GM12801 (cell line): ENCODE data around the gene CTU2.

Experiments
- CTCF ChIP-seq: IDR thresholded peaks from one replicate; pipeline ENCODE4 v1.5.1; 2011; ENCODE audit warnings: control low read depth; ENCODE audit not compliant: insufficient read length; ENCODE audit errors: extremely low read depth

The CTU2 gene

DNA sequence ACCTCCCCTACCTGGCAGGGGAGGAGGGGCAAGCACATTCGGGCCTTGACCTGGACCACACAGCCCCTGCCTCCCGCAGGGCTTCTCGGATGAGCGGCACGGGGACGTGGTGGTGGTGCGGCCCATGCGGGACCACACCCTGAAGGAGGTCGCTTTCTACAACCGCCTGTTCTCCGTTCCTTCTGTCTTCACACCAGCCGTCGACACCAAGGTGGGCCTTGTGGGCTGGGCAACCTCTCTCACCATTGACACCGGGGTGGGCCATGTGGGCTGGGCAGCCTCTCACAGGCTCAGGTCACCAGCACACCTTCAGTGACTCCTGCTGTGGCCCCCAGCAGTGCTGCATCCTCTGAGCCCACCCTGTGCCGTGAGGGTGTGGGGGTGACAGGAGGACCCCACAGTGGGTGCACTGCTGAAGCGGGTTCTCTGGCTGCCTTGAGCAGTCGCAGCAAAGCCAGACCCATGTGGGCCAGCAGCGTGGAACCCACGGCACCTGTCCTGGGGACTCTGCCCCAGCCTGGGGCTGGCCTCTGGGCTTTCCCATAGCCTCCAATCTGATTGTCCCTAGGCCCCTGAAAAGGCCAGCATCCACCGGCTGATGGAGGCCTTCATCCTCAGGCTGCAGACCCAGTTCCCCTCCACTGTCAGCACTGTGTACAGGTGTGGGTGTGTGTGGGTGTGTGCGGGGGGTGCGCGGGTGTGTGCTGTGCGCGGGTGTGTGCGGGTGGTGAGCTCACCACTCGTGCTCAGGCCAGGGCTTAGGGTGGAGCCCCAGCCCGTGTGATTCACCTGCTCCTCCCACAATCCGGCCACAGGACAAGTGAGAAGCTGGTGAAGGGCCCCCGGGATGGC, 7.5 kb downstream of the CTU2 start:
- TF ChIP-seq CTCF = no peak

DNA sequence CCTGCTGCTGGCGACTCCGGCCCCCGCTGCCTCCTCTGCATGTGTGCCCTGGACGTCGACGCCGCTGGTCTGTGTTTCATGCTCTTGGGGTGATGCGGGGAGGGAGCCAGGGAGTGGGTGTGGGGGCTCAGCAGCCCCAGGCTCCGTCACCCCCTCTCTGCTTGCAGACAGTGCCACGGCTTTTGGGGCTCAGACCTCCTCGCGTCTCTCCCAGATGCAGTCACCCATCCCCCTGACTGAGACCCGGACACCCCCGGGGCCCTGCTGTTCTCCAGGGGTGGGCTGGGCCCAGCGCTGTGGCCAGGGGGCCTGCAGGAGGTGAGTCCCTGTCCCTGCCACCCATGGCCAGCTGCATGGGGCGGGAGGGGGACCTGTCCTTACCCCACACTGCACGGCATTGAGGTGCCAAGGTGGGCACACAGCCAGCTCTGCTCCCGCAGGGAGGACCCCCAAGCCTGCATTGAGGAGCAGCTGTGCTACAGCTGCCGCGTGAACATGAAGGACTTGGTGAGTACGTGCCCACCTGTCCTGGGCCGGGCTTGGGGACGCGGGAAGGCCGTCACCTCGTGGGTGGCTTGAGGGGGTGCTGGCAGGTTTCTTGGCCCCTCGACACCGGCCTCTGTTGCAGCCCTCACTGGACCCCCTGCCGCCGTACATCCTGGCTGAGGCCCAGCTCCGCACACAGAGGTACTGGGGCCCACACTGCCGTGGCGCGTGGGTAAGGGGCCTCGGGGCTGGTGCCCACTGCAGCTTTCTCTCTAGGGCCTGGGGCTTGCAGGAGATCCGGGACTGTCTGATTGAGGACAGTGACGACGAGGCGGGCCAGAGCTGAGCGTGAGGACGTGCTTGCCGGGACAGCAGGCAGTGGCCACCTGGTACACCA, 8.4 kb downstream of the CTU2 start:
- no peak for TF ChIP-seq CTCF

DNA sequence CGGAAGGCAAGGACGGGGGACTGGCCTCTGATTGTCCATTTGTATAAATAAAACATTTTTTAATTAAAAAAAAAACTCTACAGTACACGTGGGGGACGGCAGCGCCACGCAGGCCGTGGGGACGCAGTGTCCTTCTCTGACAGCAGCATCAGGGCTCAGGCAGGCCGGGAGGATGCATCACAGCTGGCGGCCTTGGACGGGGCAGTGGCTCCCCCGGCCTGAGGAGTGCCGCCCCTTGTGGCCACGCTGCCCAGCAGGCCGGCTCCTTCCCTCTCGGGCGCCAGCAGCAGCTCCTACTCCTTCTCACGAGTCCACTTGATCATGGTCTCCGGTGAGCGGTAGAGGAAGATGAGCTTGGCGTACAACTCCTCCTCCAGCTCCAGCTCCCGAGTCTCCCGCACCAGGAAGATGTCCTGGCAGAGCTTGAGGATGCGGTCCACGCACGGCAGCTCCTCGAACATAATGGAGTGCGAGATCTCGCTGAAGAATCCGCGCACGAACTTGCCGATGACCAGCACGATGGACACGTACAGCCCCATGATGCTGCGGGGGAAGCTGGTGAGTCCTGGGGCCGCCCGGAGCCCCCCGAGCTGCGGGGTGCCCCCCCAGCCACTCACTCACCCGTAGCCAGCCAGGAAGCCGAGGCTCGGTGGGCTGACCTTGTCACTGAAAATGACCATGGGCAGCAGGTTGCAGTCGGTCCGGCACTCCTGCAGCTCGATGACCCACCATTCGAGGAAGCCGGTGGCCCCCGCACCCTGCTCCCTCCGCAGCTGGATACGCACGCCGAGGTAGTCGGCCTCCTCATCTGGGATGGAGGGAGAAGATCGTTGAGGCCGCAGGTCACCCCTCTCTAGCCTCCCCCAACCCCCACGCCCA, 9.2 kb downstream of the CTU2 start:
- no peak for TF ChIP-seq CTCF

DNA sequence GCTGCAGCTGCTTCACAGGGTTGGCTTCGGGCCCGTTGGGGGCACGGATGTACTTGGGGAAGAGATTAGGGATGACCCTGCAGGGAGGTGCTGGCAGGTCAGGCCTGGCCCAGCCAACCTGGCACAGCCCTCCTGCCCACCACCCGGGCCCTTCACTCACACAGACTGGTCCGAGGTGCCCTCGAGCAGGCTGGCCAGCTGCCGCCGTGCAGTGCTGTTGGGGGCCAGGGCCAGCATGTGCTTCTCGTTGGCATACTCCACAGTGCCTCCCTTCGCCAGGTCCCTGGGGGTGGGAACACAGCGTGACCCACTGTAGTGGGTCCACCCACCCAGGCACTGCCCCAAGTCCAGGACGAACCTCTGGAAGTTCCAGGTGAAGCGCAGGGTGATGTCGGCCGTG, 9.9 kb downstream of the CTU2 start:
- no peak for TF ChIP-seq CTCF

DNA sequence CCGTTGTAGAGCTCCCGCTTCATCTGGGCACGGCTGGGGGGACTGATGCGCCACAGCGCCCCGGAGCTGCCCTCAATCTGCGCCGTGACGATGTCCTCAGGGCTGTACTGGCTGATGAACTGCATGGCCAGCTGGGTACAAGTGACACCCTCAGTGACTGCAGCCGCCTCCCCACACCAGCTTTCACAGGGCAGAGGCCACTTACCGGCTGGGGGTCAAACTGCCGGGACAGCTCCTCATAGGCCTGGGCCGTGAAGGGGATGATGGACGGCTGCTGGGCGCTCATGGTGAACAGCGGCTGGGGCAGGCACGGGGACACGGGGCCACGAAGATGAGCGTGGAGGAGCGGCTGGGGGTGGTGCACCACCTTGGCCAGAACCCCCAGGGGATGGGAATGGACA, 10.3 kb downstream of the CTU2 start:
- TF ChIP-seq CTCF = no peak

GRCh38 chr16:88718178-88718577, 11.9 kb downstream of the CTU2 start:
- TF ChIP-seq CTCF = no peak

- TF ChIP-seq CTCF = no peak
These were observed 13.1 kb downstream of the CTU2 start for GRCh38 chr16:88719267-88719932.
